Endothelial cell of umbilical vein (primary cell): ENCODE results near the gene SHISA3. TPM values are rescaled to one million over a fixed set of nuclear protein-coding genes. Genes with fewer than 3 reads are reported as not detected.

ENCODE experiments used
- BruUV-seq: library from RNA; stranded (reverse); fragments of 400-500 nt; replicated peaks from 2 replicates; lab custom pipeline; 2021; lab: Mats Ljungman, UMichigan
- CTCF ChIA-PET: fragments of 300-600, 350-600 bp; sonication (Branson Sonifier 250); formaldehyde crosslinking; loops from one replicate; lab custom pipeline; 2021; ENCODE audit warnings: antibody characterized with exemption, inconsistent platforms; lab: Charles Lee
- POLR2A ChIA-PET: fragments of 300-600, 350-600 bp; sonication (Branson Sonifier 250); formaldehyde crosslinking; loops from one replicate; lab custom pipeline; 2021; ENCODE audit warnings: antibody characterized with exemption, inconsistent platforms; lab: Charles Lee
- DNase-seq: peaks from one replicate; pipeline ENCODE4 v3.0.0-alpha.2; 2011; ENCODE audit warnings: low read depth, low spot score
- FAIRE-seq: peaks from 2 replicates; lab custom pipeline; 2011; peaks lifted over from hg19 to GRCh38; lab: Jason Lieb, UNC
- H2AFZ ChIP-seq: 2 replicates; pipeline ENCODE4 v1.6.0; 2012; ENCODE audit warnings: low read depth, low read length, control low read depth, inconsistent platforms
- H3K27ac ChIP-seq: 2 replicates; pipeline ENCODE4 v1.5.1; 2011; ENCODE audit warnings: low read depth, mild to moderate bottlenecking, control low read depth, low read length, moderate library complexity; ENCODE audit not compliant: insufficient read depth
- H3K27me3 ChIP-seq, 2 experiments: 2 replicates each; pipeline versions ENCODE4 v1.6.0 to v1.6.1; 2011; ENCODE audit warnings: low read length in 2 of 2, mixed read lengths in 1 of 2; ENCODE audit not compliant: control insufficient read depth in 2 of 2, insufficient read depth in 2 of 2
- H3K36me3 ChIP-seq, 2 experiments: 2 replicates in 1 of 2; 3 replicates in 1 of 2; pipeline ENCODE4 v1.5.1; 2011; ENCODE audit warnings: low read length in 2 of 2, mild to moderate bottlenecking in 1 of 2, moderate library complexity in 1 of 2; ENCODE audit not compliant: control insufficient read depth in 2 of 2, insufficient read depth in 2 of 2; ENCODE audit errors: extremely low read depth in 1 of 2
- H3K4me1 ChIP-seq: 3 replicates; pipeline ENCODE4 v1.5.1; 2011; ENCODE audit warnings: mild to moderate bottlenecking, low read length; ENCODE audit not compliant: control insufficient read depth, insufficient read depth; ENCODE audit errors: extremely low read depth
- H3K4me2 ChIP-seq: 2 replicates; pipeline ENCODE4 v1.6.1; 2011; ENCODE audit warnings: low read length, control low read depth, mixed read lengths; ENCODE audit not compliant: insufficient read depth
- H3K4me3 ChIP-seq, 3 experiments: fragments of 200-600 bp in 1 of 3; sonication (generic), shearing (Covaris generic) in 1 of 3; replicated peaks in 1 of 3; 2 replicates each; pipeline ENCODE4 v1.5.1; 2011 to 2016; ENCODE audit warnings: control low read depth in 3 of 3, low read length in 3 of 3, mild to moderate bottlenecking in 2 of 3, inconsistent platforms in 1 of 3, low read depth in 1 of 3, moderate library complexity in 1 of 3; ENCODE audit not compliant: insufficient read depth in 1 of 3
- H3K79me2 ChIP-seq: 2 replicates; pipeline ENCODE4 v1.6.0; 2012; ENCODE audit warnings: low read length, inconsistent platforms; ENCODE audit not compliant: control insufficient read depth, insufficient read depth
- H3K9ac ChIP-seq: replicated peaks from 2 replicates; pipeline ENCODE3; 2011; ENCODE audit warnings: low read length, control low read depth; ENCODE audit not compliant: insufficient read depth; ENCODE audit errors: extremely low read depth
- H3K9me1 ChIP-seq: replicated peaks from 3 replicates; pipeline ENCODE4 v1.6.0; 2011; ENCODE audit warnings: mild to moderate bottlenecking, low read length; ENCODE audit not compliant: control insufficient read depth, insufficient read depth; ENCODE audit errors: extremely low read depth
- H3K9me3 ChIP-seq: replicated peaks from 2 replicates; pipeline ENCODE4 v1.5.1; 2012; ENCODE audit warnings: low read length, inconsistent platforms; ENCODE audit not compliant: control insufficient read depth, insufficient read depth
- H4K20me1 ChIP-seq: replicated peaks from 2 replicates; pipeline ENCODE3; 2011; ENCODE audit warnings: mild to moderate bottlenecking, low read length; ENCODE audit not compliant: control insufficient read depth, insufficient read depth; ENCODE audit errors: extremely low read depth
- CTCF ChIP-seq, 2 donors: IDR thresholded peaks; 1 replicate in 1 of 2; 2 replicates in 1 of 2; pipeline ENCODE4 v1.5.1; 2011; ENCODE audit warnings: low read length in 2 of 2, mild to moderate bottlenecking in 2 of 2, moderate library complexity in 2 of 2, control low read depth in 1 of 2, inconsistent platforms in 1 of 2, low read depth in 1 of 2; ENCODE audit not compliant: insufficient read depth in 1 of 2; ENCODE audit errors: extremely low read depth in 1 of 2
- EZH2 ChIP-seq: IDR thresholded peaks from 2 replicates; pipeline ENCODE4 v1.6.1; 2012; ENCODE audit warnings: borderline replicate concordance, low read depth, mild to moderate bottlenecking, moderate library complexity, low read length, inconsistent platforms; ENCODE audit not compliant: severe bottlenecking
- FOS ChIP-seq: IDR thresholded peaks from 2 replicates; pipeline ENCODE4 v1.6.1; 2011; ENCODE audit warnings: mild to moderate bottlenecking, low read length, moderate library complexity, borderline replicate concordance; ENCODE audit not compliant: insufficient read depth
- GATA2 ChIP-seq: IDR thresholded peaks from 2 replicates; pipeline ENCODE4 v1.7.0; 2011; ENCODE audit warnings: low read depth, mild to moderate bottlenecking, moderate library complexity, mixed read lengths, low read length; ENCODE audit not compliant: insufficient read length, insufficient read depth
- JUN ChIP-seq: IDR thresholded peaks from 2 replicates; pipeline ENCODE4 v1.6.1; 2011; ENCODE audit warnings: borderline replicate concordance, low read depth; ENCODE audit not compliant: insufficient read length, insufficient read depth
- MAX ChIP-seq: IDR thresholded peaks from 2 replicates; pipeline ENCODE4 v1.6.1; 2011; ENCODE audit not compliant: insufficient read depth, insufficient read length
- MYC ChIP-seq: IDR thresholded peaks from one replicate; pipeline ENCODE4 v1.6.1; 2011; ENCODE audit warnings: mild to moderate bottlenecking, low read depth, low read length
- POLR2A ChIP-seq: IDR thresholded peaks from 2 replicates; pipeline ENCODE4 v1.6.1; 2012; ENCODE audit warnings: low read depth, mild to moderate bottlenecking, control low read depth, low read length
- POLR2AphosphoS5 ChIP-seq: IDR thresholded peaks from 2 replicates; pipeline ENCODE4 v1.6.1; 2012; ENCODE audit warnings: low read depth, mild to moderate bottlenecking, control low read depth, low read length, moderate library complexity; ENCODE audit not compliant: insufficient read depth
- dilution Hi-C: fragments of 300-500 bp; cut with MboI; formaldehyde crosslinking; loops from one replicate; pipeline ENCODE4 v1.15.0; 2019; ENCODE audit warnings: low sequenced_read_pairs; ENCODE audit not compliant: extremely low pct_ligation_motif_present
- intact Hi-C: fragments of 100-400 bp; cut with micrococcal nuclease; formaldehyde crosslinking; loops from one replicate; pipeline ENCODE4 v1.10.0; 2022
- polyA plus RNA-seq, 4 experiments: library from polyadenylated mRNA; depleted of rRNA in 3 of 4; stranded (reverse) in 3 of 4; unstranded in 1 of 4; fragments of >200 nt; gene quantifications; 2 replicates each; pipeline versions ENCODE4 v1.2.1 to v1.2.3, GENCODE V29; 2011 to 2012; ENCODE audit warnings: missing spikeins in 1 of 4
- total RNA-seq: library from RNA; stranded (reverse); gene quantifications from 2 replicates; pipeline ENCODE4 v1.2.3, GENCODE V29; 2021

The SHISA3 gene
- total and polyA plus RNA-seq, 2 donors (not counting 3 experiments of a cell fraction or from before 2014, with no cell fraction given) = 12.0 to 16.6 TPM

DNA sequence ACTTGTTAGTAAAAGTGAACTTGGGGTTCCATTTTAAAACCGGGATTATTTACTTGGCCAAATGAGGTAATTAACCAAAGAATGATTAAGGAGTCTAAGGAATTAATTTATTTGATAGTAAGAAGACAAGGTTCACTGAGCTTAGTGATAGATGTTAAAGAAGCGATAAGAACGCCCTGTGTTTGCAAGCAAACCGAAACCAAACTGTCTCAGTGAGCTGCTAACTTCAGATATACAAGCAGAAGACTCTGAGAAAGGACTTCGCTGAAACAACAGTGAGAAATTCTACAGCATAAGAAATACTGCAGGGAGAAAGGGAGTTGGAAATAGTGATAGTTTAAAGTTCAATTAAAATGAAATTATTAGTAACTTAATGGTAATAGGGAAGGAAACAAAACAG is 37.6 kb upstream of the SHISA3 start:
- Histone ChIP-seq H3K4me2 (peak overlapping the region; percentile 79), H3K9ac (peak overlapping the region; percentile 33), H3K9me1 (no peaks in the 10 kb centered on the region), H3K79me2 (no peaks in the 10 kb centered on the region), H3K4me3 (peak overlapping the region in 2 of 3 experiments; percentile 12 to 49), H3K9me3 (no peaks in the 10 kb centered on the region), H3K27me3 (peaks cover 2% of the 10 kb centered on the region in 2 experiments), H3K36me3 (no peaks in the 10 kb centered on the region), H2AFZ (peak overlapping the region; percentile 71), H3K27ac (no peak overlapping the region), H4K20me1 (no peaks in the 10 kb centered on the region), H3K4me1 (no peaks in the 10 kb centered on the region)
- intact Hi-C loops (loop anchor here (5.0 kb wide), 1 partner anchor 57 kb away; no protein-coding TSS in a partner anchor), dilution Hi-C loops (no loop called here)
- TF ChIP-seq EZH2 (no peak), POLR2A (no peak), POLR2AphosphoS5 (no peak), CTCF (IDR thresholded peaks at IDR 0.05; ENCODE audit: extremely low read depth in 1 of 2, insufficient read depth in 1 of 2, low read depth in 1 of 2, low read length in 2 of 2) (no peak), GATA2 (no peak), JUN (no peak), MYC (no peak), MAX (no peak), FOS (no peak)
- ChIA-PET POLR2A (no interaction called here), CTCF (interaction anchor here (0.7 to 4.0 kb wide), 6 partner anchors 8 to 80 kb away, joined by 3 to 21 read pairs (median 3); no protein-coding TSS in a partner anchor)
- DNase-seq = peak; percentile 46
- no TSS peak for BruUV-seq
- no peak for FAIRE-seq
